GM18511 (cell line): ENCODE measurements around the gene ZNF273.
"Not testable (repeated sequence)": the region's sequence is repeated elsewhere in the genome, so short reads cannot be mapped to it uniquely, and the experiment has no call there.

Experiments
- ATAC-seq: cut with Tn5 transposase; IDR thresholded peaks from one replicate; pipeline ENCODE4 v1.9.1; 2021; ENCODE audit warnings: mild to moderate bottlenecking, moderate library complexity; ENCODE audit not compliant: unreplicated experiment

The ZNF273 gene

GRCh38 chr7:64888901-64889685 lies 14.0 kb upstream of the ZNF273 start:
- no peak for ATAC-seq

GRCh38 chr7:64889686-64890162 lies 13.3 kb upstream of the ZNF273 start:
- no peak for ATAC-seq

- ATAC-seq, result not testable (repeated sequence)
These were observed 12.8 kb upstream of the ZNF273 start for GRCh38 chr7:64890273-64890672.

GRCh38 chr7:64890761-64891362 lies 12.2 kb upstream of the ZNF273 start:
- no peak for ATAC-seq

- not testable (repeated sequence) for ATAC-seq
These were observed 11.6 kb upstream of the ZNF273 start for GRCh38 chr7:64891363-64892081.

GRCh38 chr7:64892116-64892515 lies 11.0 kb upstream of the ZNF273 start:
- ATAC-seq, result no peak

GRCh38 chr7:64892666-64893309 lies 10.3 kb upstream of the ZNF273 start:
- ATAC-seq, result no peak

GRCh38 chr7:64893401-64893800 lies 9.7 kb upstream of the ZNF273 start:
- ATAC-seq, result no peak

- not testable (repeated sequence) for ATAC-seq
These were observed 640 bp upstream of the ZNF273 start for GRCh38 chr7:64902461-64902805.

GRCh38 chr7:64904008-64904407 lies 935 bp downstream of the ZNF273 start:
- ATAC-seq, result no peak

- no peak for ATAC-seq
These were observed 2.1 kb downstream of the ZNF273 start for GRCh38 chr7:64905133-64905532.

GRCh38 chr7:64905547-64905946 lies 2.5 kb downstream of the ZNF273 start:
- no peak for ATAC-seq

GRCh38 chr7:64907641-64908326 lies 4.7 kb downstream of the ZNF273 start:
- ATAC-seq, result no peak

- no peak for ATAC-seq
These were observed 5.3 kb downstream of the ZNF273 start for GRCh38 chr7:64908358-64908757.

- no peak for ATAC-seq
These were observed 11.5 kb downstream of the ZNF273 start for GRCh38 chr7:64914557-64914956.

- not testable (repeated sequence) for ATAC-seq
These were observed 12.2 kb downstream of the ZNF273 start for GRCh38 chr7:64915301-64915700.

- ATAC-seq, result not testable (repeated sequence)
These were observed 25.4 kb downstream of the ZNF273 start for GRCh38 chr7:64928252-64929187.

GRCh38 chr7:64934478-64934877 lies 31.4 kb downstream of the ZNF273 start:
- no peak for ATAC-seq

GRCh38 chr7:64938540-64938939 lies 35.5 kb downstream of the ZNF273 start:
- ATAC-seq, result no peak

- ATAC-seq, result not testable (repeated sequence)
These were observed 36.9 kb downstream of the ZNF273 start for GRCh38 chr7:64940021-64940420.
